ENCODE results near the gene SMIM10L1.

Gene SMIM10L1

DNA sequence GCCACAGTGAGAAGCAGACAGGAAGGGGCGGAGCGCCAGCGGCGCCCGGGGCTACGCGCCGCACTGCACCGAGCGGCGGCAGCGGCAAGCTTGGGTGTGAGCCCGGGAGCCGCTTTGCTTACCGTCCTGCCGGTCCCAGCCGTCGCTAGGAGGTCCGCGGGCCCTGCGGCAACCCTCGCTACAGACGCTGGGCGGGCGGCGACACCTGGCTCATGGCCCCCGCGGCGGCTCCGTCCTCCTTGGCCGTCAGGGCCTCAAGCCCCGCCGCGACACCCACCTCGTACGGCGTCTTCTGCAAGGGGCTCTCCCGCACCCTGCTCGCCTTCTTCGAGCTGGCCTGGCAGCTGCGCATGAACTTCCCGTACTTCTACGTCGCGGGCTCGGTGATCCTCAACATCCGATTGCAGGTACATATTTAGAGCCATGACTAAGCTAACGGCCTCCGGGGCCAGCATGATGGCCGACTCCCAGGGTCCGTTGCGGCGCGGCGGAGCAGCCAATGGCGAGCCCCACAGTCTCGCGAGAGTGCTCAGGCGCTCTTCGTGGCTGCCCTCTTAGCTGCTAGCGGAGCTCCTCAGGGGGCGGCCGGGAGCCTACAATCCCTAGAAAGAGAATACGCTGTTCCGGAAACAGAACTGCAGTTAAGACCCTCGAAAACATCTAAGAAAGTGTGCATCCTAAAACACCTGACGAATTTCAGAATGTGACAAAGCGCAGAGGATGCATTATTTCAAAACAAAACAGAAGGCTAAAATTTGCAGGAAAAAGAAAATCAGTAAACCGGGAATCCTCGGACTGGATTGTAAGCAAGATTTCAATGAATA, at the start of gene SMIM10L1:
SMIM10L1 (plus strand) TSS at position 50 of the 824 bp plus-strand sequence; CDS start at position 213, 163 bp downstream.
- no peaks in the 10 kb centered on the region for H3K27me3 ChIP-seq (replicated peaks; ENCODE audit: control insufficient read depth, insufficient read depth, low read length)
- DNase-seq (ENCODE audit: low read depth): peak; percentile 99
- H3K9me3 ChIP-seq (ENCODE audit: control insufficient read depth, low read length): no peaks in the 10 kb centered on the region
- H3K9ac ChIP-seq (ENCODE audit: low read length): peak within 1 kb of the TSS; percentile 97
- H3K4me3 ChIP-seq (ENCODE audit: low read length): peak within 1 kb of the TSS; percentile 85
- H3K4me1 ChIP-seq (ENCODE audit: control insufficient read depth, insufficient read depth, low read length): peaks cover 29% of the 10 kb centered on the region
- no peaks in the 10 kb centered on the region for H3K36me3 ChIP-seq (ENCODE audit: control insufficient read depth, insufficient read depth, low read length, severe bottlenecking)

- no peak overlapping the region for H3K9ac ChIP-seq (ENCODE audit: low read length)
- no peaks in the 10 kb centered on the region for H3K9me3 ChIP-seq (ENCODE audit: control insufficient read depth, low read length)
- no peaks in the 10 kb centered on the region for H3K27me3 ChIP-seq (replicated peaks; ENCODE audit: control insufficient read depth, insufficient read depth, low read length)
- H3K36me3 ChIP-seq (ENCODE audit: control insufficient read depth, insufficient read depth, low read length, severe bottlenecking): no peaks in the 10 kb centered on the region
- H3K4me3 ChIP-seq (ENCODE audit: low read length): no peak overlapping the region
- DNase-seq (ENCODE audit: low read depth): no peak
- H3K4me1 ChIP-seq (ENCODE audit: control insufficient read depth, insufficient read depth, low read length): no peaks in the 10 kb centered on the region
Measured at GRCh38 chr12:11130382-11130781, 40.6 kb upstream of the SMIM10L1 start.

- H3K9ac ChIP-seq (ENCODE audit: low read length): no peak overlapping the region
- no peaks in the 10 kb centered on the region for H3K9me3 ChIP-seq (ENCODE audit: control insufficient read depth, low read length)
- no peaks in the 10 kb centered on the region for H3K27me3 ChIP-seq (replicated peaks; ENCODE audit: control insufficient read depth, insufficient read depth, low read length)
- no peaks in the 10 kb centered on the region for H3K4me1 ChIP-seq (ENCODE audit: control insufficient read depth, insufficient read depth, low read length)
- H3K36me3 ChIP-seq (ENCODE audit: control insufficient read depth, insufficient read depth, low read length, severe bottlenecking): no peaks in the 10 kb centered on the region
- H3K4me3 ChIP-seq (ENCODE audit: low read length): no peak overlapping the region
- DNase-seq (ENCODE audit: low read depth): no peak
Measured at GRCh38 chr12:11130999-11131398, 40.0 kb upstream of the SMIM10L1 start.

GRCh38 chr12:11133162-11133561, 37.8 kb upstream of the SMIM10L1 start:
- H3K36me3 ChIP-seq (ENCODE audit: control insufficient read depth, insufficient read depth, low read length, severe bottlenecking): no peaks in the 10 kb centered on the region
- no peaks in the 10 kb centered on the region for H3K27me3 ChIP-seq (replicated peaks; ENCODE audit: control insufficient read depth, insufficient read depth, low read length)
- H3K9me3 ChIP-seq (ENCODE audit: control insufficient read depth, low read length): no peaks in the 10 kb centered on the region
- no peak overlapping the region for H3K4me3 ChIP-seq (ENCODE audit: low read length)
- no peaks in the 10 kb centered on the region for H3K4me1 ChIP-seq (ENCODE audit: control insufficient read depth, insufficient read depth, low read length)
- H3K9ac ChIP-seq (ENCODE audit: low read length): no peak overlapping the region
- no peak for DNase-seq (ENCODE audit: low read depth)

GRCh38 chr12:11133816-11134215, 37.2 kb upstream of the SMIM10L1 start:
- Histone ChIP-seq H3K27me3 (replicated peaks; ENCODE audit: control insufficient read depth, insufficient read depth, low read length) (no peaks in the 10 kb centered on the region), H3K9ac (ENCODE audit: low read length) (no peak overlapping the region), H3K9me3 (ENCODE audit: control insufficient read depth, low read length) (no peaks in the 10 kb centered on the region), H3K4me3 (ENCODE audit: low read length) (no peak overlapping the region), H3K4me1 (ENCODE audit: control insufficient read depth, insufficient read depth, low read length) (no peaks in the 10 kb centered on the region), H3K36me3 (ENCODE audit: control insufficient read depth, insufficient read depth, low read length, severe bottlenecking) (no peaks in the 10 kb centered on the region)
- DNase-seq (ENCODE audit: low read depth): no peak

DNA sequence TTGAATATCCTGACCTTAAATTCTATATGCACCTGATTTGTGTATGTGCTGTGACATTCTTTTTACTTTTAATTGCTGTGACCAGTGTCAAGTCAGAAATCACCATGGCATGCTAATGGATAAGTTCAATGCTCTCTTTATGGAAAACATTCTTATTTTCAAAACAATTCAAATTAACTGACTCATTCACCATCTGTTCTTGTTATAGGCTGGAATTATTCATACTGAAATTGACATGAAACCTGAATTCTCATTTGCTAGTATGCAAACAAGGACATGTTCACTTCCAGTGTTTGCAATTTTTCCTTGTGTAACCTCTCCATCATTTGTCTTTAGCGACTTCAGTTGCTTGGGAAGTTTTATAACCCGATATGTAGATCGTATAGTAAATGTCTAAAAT, 36.7 kb upstream of the SMIM10L1 start, which contains the start of gene TAS2R30:
TAS2R30 (minus strand) TSS at position 340 of the 400 bp plus-strand sequence. CDS start 400 bp downstream, outside the sequence.
- H3K4me1 ChIP-seq (ENCODE audit: control insufficient read depth, insufficient read depth, low read length): no peaks in the 10 kb centered on the region
- H3K27me3 ChIP-seq (replicated peaks; ENCODE audit: control insufficient read depth, insufficient read depth, low read length): no peaks in the 10 kb centered on the region
- no peak for DNase-seq (ENCODE audit: low read depth)
- H3K9ac ChIP-seq (ENCODE audit: low read length): no peak within 1 kb of the TSS
- no peaks in the 10 kb centered on the region for H3K36me3 ChIP-seq (ENCODE audit: control insufficient read depth, insufficient read depth, low read length, severe bottlenecking)
- H3K4me3 ChIP-seq (ENCODE audit: low read length): no peak within 1 kb of the TSS
- no peaks in the 10 kb centered on the region for H3K9me3 ChIP-seq (ENCODE audit: control insufficient read depth, low read length)

GRCh38 chr12:11136075-11136474, 34.9 kb upstream of the SMIM10L1 start:
- no peak overlapping the region for H3K4me3 ChIP-seq (ENCODE audit: low read length)
- no peak for DNase-seq (ENCODE audit: low read depth)
- H3K36me3 ChIP-seq (ENCODE audit: control insufficient read depth, insufficient read depth, low read length, severe bottlenecking): peaks cover 4% of the 10 kb centered on the region
- H3K4me1 ChIP-seq (ENCODE audit: control insufficient read depth, insufficient read depth, low read length): no peaks in the 10 kb centered on the region
- no peaks in the 10 kb centered on the region for H3K9me3 ChIP-seq (ENCODE audit: control insufficient read depth, low read length)
- no peaks in the 10 kb centered on the region for H3K27me3 ChIP-seq (replicated peaks; ENCODE audit: control insufficient read depth, insufficient read depth, low read length)
- no peak overlapping the region for H3K9ac ChIP-seq (ENCODE audit: low read length)

- no peaks in the 10 kb centered on the region for H3K4me1 ChIP-seq (ENCODE audit: control insufficient read depth, insufficient read depth, low read length)
- H3K4me3 ChIP-seq (ENCODE audit: low read length): no peak overlapping the region
- H3K36me3 ChIP-seq (ENCODE audit: control insufficient read depth, insufficient read depth, low read length, severe bottlenecking): peaks cover 9% of the 10 kb centered on the region
- no peak overlapping the region for H3K9ac ChIP-seq (ENCODE audit: low read length)
- no peaks in the 10 kb centered on the region for H3K27me3 ChIP-seq (replicated peaks; ENCODE audit: control insufficient read depth, insufficient read depth, low read length)
- DNase-seq (ENCODE audit: low read depth): no peak
- H3K9me3 ChIP-seq (ENCODE audit: control insufficient read depth, low read length): no peaks in the 10 kb centered on the region
Measured at GRCh38 chr12:11143352-11143751, 27.6 kb upstream of the SMIM10L1 start.

DNA sequence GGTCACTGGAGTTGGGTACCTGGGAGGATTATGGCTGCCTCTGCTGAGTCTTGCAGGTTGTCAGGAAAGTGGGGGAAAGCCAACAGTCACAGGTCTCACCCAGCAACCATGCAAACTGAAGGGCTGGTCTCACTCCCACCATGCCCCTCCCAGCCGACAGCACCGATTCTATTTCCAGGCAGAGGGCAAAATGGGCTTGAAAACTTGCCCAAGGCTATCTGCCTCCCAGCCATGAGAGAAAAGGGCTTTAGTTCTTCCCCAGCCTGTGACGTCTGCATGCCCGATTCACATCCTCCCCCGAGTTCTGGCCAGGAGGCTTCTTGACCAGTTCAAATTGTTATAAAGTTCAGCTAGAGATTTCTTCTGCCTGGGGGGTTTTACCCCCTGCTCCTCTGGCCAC, 26.7 kb upstream of the SMIM10L1 start:
- H3K4me3 ChIP-seq (ENCODE audit: low read length): no peak overlapping the region
- H3K36me3 ChIP-seq (ENCODE audit: control insufficient read depth, insufficient read depth, low read length, severe bottlenecking): peaks cover 9% of the 10 kb centered on the region
- no peak for DNase-seq (ENCODE audit: low read depth)
- H3K9ac ChIP-seq (ENCODE audit: low read length): no peak overlapping the region
- H3K4me1 ChIP-seq (ENCODE audit: control insufficient read depth, insufficient read depth, low read length): no peaks in the 10 kb centered on the region
- no peaks in the 10 kb centered on the region for H3K9me3 ChIP-seq (ENCODE audit: control insufficient read depth, low read length)
- H3K27me3 ChIP-seq (replicated peaks; ENCODE audit: control insufficient read depth, insufficient read depth, low read length): no peaks in the 10 kb centered on the region

GRCh38 chr12:11147420-11147819, 23.6 kb upstream of the SMIM10L1 start:
- Histone ChIP-seq H3K4me3 (ENCODE audit: low read length) (no peak overlapping the region), H3K27me3 (replicated peaks; ENCODE audit: control insufficient read depth, insufficient read depth, low read length) (no peaks in the 10 kb centered on the region), H3K4me1 (ENCODE audit: control insufficient read depth, insufficient read depth, low read length) (no peaks in the 10 kb centered on the region), H3K9me3 (ENCODE audit: control insufficient read depth, low read length) (no peaks in the 10 kb centered on the region), H3K9ac (ENCODE audit: low read length) (no peak overlapping the region), H3K36me3 (ENCODE audit: control insufficient read depth, insufficient read depth, low read length, severe bottlenecking) (no peaks in the 10 kb centered on the region)
- DNase-seq (ENCODE audit: low read depth): no peak

DNA sequence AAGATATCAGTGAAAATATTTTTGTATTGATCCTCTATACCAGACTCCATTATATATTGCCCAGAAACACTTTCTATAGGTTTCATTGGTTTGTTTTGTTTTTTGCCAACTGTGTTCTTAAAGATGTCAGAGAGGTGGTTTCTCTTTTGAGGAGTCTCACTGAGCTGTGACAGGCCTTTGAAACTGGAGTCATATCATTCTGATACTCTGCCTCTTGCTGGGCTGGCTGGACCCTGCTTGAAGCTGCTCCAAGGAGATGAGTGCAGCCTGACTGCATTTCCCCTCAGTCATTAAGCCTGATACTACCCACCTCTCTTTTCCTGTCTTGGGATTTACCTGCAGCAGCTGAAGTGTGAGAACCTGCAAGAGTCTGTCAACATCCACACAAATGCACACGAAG, 20.2 kb upstream of the SMIM10L1 start:
- Histone ChIP-seq H3K4me3 (ENCODE audit: low read length) (no peak overlapping the region), H3K36me3 (ENCODE audit: control insufficient read depth, insufficient read depth, low read length, severe bottlenecking) (no peaks in the 10 kb centered on the region), H3K4me1 (ENCODE audit: control insufficient read depth, insufficient read depth, low read length) (no peaks in the 10 kb centered on the region), H3K27me3 (replicated peaks; ENCODE audit: control insufficient read depth, insufficient read depth, low read length) (no peaks in the 10 kb centered on the region), H3K9me3 (ENCODE audit: control insufficient read depth, low read length) (no peaks in the 10 kb centered on the region), H3K9ac (ENCODE audit: low read length) (no peak overlapping the region)
- DNase-seq (ENCODE audit: low read depth): no peak

GRCh38 chr12:11152725-11153124, 18.3 kb upstream of the SMIM10L1 start:
- Histone ChIP-seq H3K36me3 (ENCODE audit: control insufficient read depth, insufficient read depth, low read length, severe bottlenecking) (no peaks in the 10 kb centered on the region), H3K4me3 (ENCODE audit: low read length) (no peak overlapping the region), H3K9ac (ENCODE audit: low read length) (no peak overlapping the region), H3K9me3 (ENCODE audit: control insufficient read depth, low read length) (no peaks in the 10 kb centered on the region), H3K4me1 (ENCODE audit: control insufficient read depth, insufficient read depth, low read length) (no peaks in the 10 kb centered on the region), H3K27me3 (replicated peaks; ENCODE audit: control insufficient read depth, insufficient read depth, low read length) (no peaks in the 10 kb centered on the region)
- no peak for DNase-seq (ENCODE audit: low read depth)
